SK-N-SH (cell line): ENCODE measurements around the gene SULT1A1.

ENCODE experiments used
- CHD2 ChIP-seq: fragments of 150-350 bp; IDR thresholded peaks from 2 replicates; pipeline ENCODE4 v1.6.1; 2018; ENCODE audit warnings: low read length; ENCODE audit not compliant: partially characterized antibody
- CTCF ChIP-seq: fragments of 200-600 bp; sonication (generic); IDR thresholded peaks from 2 replicates; pipeline ENCODE4 v1.6.1; 2017; ENCODE audit warnings: antibody characterized with exemption, mild to moderate bottlenecking, moderate library complexity
- EZH2phosphoT487 ChIP-seq: fragments of 200-600 bp; sonication (generic); IDR thresholded peaks from 2 replicates; pipeline ENCODE4 v1.6.1; 2017; ENCODE audit warnings: low read depth, mixed run types, mild to moderate bottlenecking, antibody characterized with exemption, moderate library complexity, borderline replicate concordance
- MAX ChIP-seq: IDR thresholded peaks from 2 replicates; pipeline ENCODE4 v1.4.0; 2012; ENCODE audit warnings: low read depth
- MXI1 ChIP-seq: IDR thresholded peaks from 2 replicates; pipeline ENCODE4 v1.6.1; 2012; ENCODE audit warnings: mild to moderate bottlenecking, low read depth, low read length, improper control_type of control experiment
- NFIC ChIP-seq: IDR thresholded peaks from 2 replicates; pipeline ENCODE4 v1.4.0; 2012; ENCODE audit warnings: borderline replicate concordance
- POLR2AphosphoS5 ChIP-seq: IDR thresholded peaks from 2 replicates; pipeline ENCODE4 v1.6.1; 2012; ENCODE audit warnings: low read depth, low read length
- RAD21 ChIP-seq: IDR thresholded peaks from 2 replicates; pipeline ENCODE4 v1.6.1; 2012; ENCODE audit warnings: mild to moderate bottlenecking, low read length
- SMC3 ChIP-seq: IDR thresholded peaks from 2 replicates; pipeline ENCODE4 v1.6.1; 2012; ENCODE audit warnings: low read depth, low read length, improper control_type of control experiment
- TCF12 ChIP-seq: IDR thresholded peaks from 2 replicates; pipeline ENCODE4 v1.4.0; 2012
- TEAD4 ChIP-seq: IDR thresholded peaks from 2 replicates; pipeline ENCODE4 v1.4.0; 2012; ENCODE audit warnings: mild to moderate bottlenecking, borderline replicate concordance; ENCODE audit not compliant: insufficient read depth
- YY1 ChIP-seq: IDR thresholded peaks from 2 replicates; pipeline ENCODE4 v1.4.0; 2012; ENCODE audit warnings: low read depth, mild to moderate bottlenecking
- TF ChIP-seq, protein P1 (sequence below): fragments of 150-350 bp; IDR thresholded peaks from 2 replicates; pipeline ENCODE4 v1.6.1; 2016; ENCODE audit warnings: mild to moderate bottlenecking, low read depth, low read length

GRCh38 chr16:28616636-28617035, 6.8 kb upstream of the SULT1A1 start:
- TF ChIP-seq CTCF, result no peak
- no peak for TF ChIP-seq CHD2
- TF ChIP-seq POLR2AphosphoS5, result no peak
- no peak for TF ChIP-seq YY1
- no peak for TF ChIP-seq EZH2phosphoT487
- no peak for TF ChIP-seq RAD21
- no peak for TF ChIP-seq SMC3
- TF ChIP-seq MXI1, result no peak
- TF ChIP-seq MAX, result no peak
- TF ChIP-seq, protein P1, sequence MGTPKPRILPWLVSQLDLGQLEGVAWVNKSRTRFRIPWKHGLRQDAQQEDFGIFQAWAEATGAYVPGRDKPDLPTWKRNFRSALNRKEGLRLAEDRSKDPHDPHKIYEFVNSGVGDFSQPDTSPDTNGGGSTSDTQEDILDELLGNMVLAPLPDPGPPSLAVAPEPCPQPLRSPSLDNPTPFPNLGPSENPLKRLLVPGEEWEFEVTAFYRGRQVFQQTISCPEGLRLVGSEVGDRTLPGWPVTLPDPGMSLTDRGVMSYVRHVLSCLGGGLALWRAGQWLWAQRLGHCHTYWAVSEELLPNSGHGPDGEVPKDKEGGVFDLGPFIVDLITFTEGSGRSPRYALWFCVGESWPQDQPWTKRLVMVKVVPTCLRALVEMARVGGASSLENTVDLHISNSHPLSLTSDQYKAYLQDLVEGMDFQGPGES, result no peak
- no peak for TF ChIP-seq TCF12
- no peak for TF ChIP-seq NFIC
- TF ChIP-seq TEAD4, result no peak
